NCI-H2227 (cell line): ENCODE measurements around the gene BMPR2.
"Not testable (repeated sequence)": the region's sequence is repeated elsewhere in the genome, so short reads cannot be mapped to it uniquely, and the experiment has no call there.

Source experiments
- DNase-seq: peaks from one replicate; lab custom pipeline; 2025; ENCODE audit not compliant: unreplicated experiment; lab: John Stamatoyannopoulos, UW

The BMPR2 gene

DNA sequence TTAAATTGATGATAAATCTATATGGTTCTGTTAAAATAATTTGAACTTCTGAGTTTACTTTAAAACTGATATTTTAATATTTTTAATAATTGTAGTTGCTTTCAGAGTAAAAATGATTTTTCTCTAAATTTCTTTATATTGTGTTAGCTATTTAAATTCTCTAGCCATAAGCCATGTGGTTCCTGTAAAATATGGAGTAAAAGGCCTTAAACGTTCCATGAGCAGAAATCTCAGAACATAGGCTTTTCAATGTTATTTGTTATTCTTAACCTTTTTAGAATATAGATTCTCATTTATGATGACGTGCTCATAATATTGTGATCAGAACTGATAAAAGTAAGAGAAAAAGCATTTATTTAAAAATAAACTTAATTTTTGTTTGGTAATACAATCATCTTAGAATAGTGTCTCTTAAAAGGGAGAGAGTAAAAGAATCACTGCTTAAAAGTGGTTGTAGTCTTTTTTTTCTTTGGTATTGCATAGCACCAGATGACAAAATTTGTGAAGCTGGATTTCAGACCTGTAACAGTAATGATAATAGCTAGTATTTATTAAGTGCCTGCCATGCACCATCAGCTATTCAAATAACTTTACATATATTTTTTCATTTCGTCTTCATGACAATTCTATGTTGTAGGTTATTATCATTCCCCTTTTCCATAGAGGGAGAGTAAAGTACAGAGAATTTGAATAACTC is 2.7 kb downstream of the BMPR2 start:
- no peak for DNase-seq

DNA sequence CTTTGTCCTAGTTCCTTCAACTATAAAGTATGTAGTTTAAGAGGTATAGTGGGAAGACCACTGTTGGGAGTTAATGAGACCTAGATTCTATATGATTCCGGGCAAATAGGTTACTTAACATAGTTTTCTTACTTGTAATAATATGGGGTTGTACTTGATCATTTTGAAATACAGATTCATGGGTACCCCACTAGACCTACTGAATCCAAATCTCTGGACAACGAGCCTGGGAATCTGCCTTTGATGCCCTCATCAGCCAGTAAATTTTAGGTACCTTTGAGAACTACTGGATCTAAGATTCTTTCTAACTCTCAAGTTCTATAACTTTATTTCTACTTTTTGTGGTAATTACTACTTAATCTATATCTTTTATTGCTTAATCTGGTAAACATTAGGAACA is 6.6 kb downstream of the BMPR2 start:
- DNase-seq, result no peak

DNA sequence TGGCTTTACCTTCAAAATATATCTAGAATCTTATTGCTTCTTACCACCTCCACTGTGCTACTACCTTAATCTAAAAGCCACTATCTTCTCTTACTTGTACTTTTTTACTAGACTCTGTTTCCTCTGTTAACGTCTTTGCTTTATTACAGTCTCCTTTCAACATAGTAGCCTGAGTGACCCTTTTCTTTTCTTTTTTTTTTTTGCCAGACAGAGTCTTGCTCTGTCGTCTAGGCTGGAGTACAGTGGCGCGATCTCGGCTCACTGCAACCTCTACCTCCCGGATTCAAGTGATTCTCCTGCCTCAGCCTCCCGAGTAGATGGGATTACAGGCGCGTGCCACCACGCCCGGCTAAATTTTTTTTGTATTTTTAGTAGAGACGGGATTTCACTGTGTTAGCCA is 10.4 kb downstream of the BMPR2 start:
- DNase-seq, result not testable (repeated sequence)

DNA sequence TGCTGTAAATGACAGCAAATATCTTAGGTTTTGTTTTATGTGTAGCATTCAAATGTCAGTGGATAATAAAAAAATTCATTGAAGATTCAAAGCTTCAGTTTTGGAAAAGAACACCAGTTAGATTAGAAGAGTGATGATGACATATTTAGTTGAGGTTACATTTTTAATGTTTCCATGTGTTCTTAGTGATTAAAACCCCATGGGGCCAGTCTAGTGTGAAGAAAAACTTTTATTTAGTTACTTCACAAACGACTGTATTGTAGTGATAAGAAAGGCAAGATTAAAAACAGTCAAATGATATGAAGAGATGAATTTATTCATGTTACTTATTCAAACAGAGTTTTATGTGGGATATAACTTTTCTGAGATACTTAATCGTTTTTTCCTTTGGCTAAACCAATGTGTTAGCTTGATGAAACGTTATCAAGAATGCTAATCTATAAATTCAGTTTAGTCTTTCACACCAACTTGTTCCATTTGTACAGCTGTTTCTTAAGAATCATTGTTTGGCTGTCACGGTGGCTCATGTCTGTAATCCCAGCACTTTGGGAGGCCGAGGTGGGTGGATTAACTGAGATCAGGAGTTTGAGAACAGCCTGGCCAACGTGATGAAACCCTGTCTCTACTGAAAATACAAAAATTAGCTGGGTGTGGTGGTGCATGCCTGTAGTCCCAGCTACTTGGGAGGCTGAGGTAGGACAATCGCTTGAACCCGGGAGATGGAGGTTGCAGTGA is 11.6 kb downstream of the BMPR2 start:
- DNase-seq, result no peak

DNA sequence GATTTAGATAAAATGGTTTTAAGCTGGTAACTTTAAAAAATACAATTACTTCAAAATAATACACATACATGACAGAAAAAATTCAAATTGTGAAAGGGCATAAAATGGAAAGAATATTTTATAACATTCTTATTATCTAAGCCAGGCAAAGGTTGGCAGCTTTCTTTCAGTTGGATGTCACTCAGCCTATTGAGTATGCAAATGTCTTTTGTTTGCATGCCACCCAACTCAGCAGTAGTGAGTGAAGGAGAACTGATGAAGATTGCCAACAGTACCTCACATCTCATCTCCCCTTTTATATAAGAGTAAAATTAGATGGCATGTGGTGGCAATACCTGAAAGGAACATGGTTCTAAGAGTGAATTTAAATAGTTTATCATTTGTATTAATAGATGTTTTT is 24.8 kb downstream of the BMPR2 start:
- no peak for DNase-seq

DNA sequence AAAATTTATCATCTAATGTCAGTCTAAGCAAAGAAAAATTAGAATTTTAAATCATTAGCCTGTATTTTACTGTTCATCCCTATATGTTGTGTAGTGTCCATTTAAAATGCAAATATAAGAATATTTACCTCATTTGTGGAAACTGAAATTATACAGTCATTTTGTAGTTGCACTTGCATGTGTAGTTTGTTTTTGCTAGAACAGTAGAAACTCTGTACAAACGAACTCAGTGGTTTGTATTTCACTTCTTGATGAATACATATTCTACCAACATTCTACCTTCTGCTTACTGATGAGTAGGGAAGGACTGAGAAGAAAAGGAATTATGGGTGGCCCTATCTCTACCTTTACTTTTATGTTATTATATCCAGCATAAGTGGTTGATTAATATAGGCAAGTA is 29.7 kb downstream of the BMPR2 start:
- no peak for DNase-seq

DNA sequence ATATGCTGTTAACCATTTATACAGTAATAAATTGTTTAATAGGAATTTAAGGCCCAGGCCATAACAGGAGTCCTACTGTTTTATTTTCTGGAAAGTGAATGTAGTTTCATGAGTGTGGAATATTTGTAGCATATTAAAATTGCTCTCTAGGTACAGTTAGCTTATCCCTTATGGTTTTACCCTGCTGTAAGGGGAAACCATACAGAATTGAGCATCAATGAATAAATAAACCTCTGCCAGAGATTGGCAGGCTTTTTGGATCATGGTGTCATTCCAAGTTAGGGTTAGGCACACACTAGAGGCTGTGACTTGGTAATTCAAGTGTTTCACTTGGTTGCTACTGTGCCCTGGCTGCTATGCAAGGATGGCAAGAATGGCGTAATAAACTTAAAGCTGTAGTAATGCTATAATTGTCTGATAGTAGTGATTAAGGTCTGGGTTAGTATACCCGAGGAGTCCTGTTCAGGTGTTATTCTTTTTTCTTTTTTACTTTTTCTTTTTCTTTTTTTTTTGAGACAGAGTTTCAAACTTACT is 30.4 kb downstream of the BMPR2 start:
- no peak for DNase-seq

DNA sequence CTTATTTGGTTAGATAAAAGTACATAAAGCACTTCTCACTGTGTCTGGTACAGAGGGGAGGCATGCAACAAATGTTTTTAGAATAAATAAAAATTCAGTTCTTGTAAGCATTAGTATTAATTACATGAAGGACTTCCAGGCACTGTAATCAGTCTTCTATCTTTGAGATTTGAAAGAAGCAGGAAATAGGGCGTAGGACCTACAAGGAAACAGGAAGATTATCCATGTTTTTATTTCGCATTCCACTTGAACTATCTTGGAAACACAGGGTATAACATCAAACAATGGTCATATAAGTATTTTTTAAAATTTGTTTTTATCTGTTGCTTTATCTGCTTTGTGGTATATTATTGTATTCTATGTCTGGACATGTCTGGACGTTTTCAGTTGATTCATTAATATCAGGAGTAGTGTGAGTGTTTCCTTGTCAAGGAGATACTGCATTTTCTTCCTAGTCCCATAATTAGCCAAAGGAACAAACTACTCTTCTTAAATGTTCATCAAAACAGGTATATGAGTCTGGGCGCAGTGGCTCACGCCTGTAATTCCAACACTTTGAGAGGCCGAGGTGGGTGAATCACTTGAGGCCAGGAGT is 32.5 kb downstream of the BMPR2 start:
- no peak for DNase-seq

DNA sequence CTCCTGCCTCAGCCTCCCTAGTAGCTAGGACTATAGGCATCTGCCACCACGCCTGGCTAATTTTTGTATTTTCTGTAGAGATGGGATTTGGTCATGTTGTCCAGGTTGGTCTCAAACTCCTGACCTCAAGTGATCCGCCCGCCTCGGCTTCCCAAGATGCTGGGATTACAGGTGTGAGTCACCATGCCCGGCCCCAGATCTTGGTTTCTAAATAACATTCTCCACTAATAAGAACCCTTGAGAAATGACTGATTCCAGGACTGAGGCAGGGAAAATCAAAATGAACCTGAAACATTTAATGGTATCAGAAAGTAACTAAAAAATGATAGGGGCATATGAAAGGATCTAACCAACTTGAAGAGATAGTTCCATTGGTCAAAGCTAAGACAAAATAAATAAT is 34.0 kb downstream of the BMPR2 start:
- no peak for DNase-seq

DNA sequence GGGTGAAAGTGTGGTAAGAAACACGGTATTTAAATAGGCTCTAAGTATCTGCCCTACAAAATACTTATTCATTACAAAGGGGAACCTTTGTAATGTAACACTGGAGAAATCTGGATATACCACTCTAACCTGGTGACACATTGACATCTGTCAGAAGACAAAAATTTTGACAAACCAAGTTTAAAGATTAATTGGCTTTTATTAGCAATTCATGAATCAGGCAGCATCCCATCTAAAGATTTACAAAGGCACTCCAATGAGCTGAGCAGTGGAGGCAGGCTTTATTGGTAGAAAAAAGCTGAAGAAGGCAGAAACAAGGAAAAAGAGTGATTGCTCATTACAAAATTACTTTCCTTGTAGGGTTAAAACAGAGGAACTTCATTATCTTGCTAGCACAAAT is 35.0 kb downstream of the BMPR2 start:
- DNase-seq, result no peak

DNA sequence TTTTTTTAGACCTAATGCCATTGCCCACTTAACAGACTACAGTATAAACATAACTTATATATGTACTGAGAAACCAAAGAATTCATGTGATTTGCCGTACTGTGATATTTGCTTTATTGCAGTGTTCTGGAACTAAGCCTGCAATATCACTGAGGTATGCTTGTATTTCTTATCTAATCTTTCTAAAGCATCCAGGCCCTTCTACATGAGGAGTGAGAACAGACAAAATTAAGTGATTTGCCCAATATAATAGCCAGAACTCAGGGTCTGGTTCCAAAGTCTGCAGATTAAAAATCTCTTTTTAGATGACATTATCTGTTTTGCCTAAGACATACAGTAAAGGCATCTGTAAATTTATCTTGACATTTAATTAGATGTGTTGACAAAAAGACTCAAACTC is 41.9 kb downstream of the BMPR2 start:
- DNase-seq, result no peak

DNA sequence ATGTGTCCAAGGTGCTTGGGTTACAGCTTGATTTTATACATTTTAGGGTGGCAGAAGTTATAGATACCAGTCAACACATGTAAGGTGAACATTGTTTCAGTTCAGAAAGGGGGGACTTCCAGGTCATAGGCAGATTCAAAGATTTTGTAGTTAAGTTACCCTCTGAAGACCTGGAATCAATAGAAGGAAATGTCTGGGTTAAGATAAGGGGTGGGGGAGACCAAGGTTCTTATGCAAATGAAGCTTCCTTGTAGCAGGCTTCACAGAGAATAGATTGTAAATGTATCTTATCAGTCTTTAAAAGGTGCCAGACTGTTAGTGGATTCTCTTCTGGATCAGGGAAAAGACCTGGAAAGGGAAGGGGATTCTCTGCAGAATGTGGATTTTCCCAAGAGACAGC is 42.4 kb downstream of the BMPR2 start:
- DNase-seq, result no peak

DNA sequence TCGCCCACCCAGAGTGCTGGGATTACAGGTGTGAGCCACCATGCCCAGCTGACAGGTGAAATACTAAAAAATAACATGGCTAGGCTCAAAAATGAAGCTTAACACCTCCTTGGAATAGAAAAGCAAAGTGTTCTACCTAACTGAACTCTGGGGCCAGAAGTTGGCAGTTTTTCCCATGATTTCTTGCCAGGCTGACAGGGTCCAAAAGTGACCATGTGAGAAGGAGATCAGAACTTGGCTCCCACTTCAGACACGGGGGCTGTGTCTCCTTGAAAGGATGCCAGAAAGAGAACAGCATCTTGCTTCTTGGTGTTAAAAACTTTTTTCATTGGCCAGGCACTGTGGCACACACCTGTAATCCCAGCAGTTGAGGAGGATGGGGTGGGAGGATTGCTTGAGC is 47.0 kb downstream of the BMPR2 start:
- DNase-seq, result no peak

DNA sequence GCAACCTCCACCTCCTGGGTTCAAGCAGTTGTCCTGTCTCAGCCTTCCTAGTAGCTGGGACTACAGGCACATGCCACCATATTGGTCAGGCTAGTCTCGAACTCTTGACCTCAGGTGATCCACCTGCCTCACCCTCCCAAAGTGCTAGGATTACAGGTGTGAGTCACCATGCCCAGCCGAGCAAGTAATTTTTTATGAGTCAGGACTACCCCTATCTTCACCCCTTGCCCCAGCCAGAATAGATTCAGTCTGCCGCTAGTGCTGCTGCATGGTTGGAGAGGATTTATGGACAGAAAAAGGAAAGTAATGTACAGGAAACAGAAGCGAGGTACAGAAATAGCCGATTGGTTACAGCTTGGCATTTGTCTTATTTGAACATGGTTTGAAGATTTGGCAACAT is 48.9 kb downstream of the BMPR2 start:
- DNase-seq, result no peak

DNA sequence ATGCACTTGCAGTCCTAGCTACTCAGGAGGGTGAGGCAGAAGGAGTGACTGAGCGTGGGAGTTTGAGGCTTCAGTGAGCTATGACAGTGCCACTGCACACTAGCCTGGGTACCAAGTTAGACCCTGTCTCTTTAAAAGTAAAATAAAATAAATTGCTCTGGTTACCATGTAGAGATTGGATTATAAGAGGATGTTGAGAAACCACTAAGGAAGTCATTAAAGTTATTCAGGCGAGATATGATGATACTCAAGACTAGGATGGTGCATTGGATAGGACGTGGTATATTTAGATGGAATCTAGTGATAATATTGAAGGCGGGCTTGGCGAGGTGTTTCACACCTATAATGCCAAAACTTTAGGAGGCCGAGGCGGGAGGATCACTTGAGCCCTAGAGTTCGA is 50.6 kb downstream of the BMPR2 start:
- DNase-seq, result no peak

DNA sequence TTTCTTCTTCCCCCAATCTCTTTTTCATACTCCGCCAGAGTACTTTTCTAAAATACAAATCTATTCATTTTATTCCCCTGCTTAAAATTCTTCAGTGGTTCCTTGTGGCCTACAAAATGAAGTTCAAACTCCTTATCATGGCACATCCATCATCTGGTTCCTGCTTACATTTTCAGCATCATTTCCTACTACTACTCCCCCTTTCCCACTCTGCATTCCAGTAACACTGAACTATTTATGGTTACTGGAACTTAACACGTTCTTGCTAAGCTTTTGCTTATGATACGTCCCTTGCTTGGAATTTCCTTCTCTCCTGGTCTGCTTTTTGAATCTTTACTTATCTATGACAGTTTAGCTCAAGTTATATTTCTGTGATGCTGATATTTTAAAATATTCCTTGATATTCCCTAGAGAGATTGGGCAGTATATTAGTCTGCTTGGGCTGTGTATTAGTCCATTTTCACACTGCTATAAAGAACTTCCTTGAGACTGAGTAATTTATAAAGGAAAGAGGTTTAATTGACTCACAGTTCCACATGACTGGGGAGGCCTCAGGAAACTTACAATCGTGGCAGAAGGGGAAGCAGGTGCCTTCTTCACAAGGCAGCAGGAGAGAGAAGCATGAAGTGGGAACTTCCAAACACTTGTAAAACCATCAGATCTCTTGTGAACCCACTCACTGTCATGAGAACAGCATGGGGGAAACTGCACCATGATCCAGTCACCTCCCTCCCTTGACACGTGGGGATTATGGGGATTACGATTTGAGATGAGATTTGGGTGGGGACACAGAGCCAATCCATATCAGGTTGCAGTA is 53.2 kb downstream of the BMPR2 start:
- no peak for DNase-seq

DNA sequence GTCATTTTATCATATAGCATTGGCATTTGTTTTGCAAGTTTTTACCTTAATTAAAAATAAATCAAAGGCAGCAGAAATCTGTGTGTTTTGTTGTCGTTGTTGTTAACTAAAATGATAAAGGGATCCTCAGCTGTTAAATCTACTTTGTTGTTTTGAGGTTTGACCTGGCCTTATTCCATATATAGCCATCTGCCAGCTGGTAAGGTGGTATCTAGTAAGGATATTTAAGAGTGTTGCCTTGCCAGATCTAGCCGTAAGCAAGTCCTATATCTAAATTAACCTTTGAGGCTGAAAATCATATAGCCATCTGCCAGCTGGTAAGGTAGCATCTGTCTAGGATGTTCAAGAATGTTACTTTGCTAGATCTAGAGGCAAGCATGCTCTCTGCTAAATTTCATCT is 56.6 kb downstream of the BMPR2 start:
- DNase-seq, result no peak

DNA sequence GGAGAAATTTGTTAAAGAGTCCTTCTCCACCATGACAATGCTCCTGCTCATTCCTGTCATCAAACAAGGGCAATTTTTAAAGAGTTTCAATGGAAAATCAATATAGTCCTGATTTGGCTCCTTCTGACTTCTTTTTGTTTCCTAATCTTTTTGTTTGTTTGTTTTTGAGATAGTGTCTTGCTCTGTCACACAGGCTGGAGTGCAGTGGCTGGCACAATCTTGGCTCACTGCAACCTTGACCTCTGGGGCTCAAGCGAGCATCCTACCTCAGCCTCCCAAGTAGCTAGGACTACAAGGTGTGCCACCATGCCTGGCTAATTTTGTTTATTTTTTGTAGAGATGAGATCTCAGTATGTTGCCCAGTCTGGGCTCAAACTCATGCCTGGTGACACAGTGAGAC is 58.3 kb downstream of the BMPR2 start:
- no peak for DNase-seq

DNA sequence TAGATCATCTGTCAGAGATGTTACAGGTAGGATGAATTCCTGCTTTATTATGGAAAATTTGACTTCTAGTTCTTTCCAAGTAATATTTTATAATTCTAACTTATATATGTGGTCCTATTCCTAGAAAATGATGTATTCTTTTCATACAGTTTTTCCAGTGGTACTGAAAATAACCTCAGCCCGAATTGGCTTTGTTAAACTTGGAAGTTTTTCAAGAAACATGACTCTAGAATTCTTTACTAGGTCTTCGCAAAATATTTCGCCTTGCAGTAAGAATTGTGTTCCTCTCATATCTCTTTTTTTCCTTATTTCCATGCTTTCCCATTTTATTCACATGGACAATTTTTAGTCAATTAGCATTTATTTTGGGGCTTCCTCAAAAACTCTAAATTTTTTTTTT is 60.5 kb downstream of the BMPR2 start:
- DNase-seq, result no peak

DNA sequence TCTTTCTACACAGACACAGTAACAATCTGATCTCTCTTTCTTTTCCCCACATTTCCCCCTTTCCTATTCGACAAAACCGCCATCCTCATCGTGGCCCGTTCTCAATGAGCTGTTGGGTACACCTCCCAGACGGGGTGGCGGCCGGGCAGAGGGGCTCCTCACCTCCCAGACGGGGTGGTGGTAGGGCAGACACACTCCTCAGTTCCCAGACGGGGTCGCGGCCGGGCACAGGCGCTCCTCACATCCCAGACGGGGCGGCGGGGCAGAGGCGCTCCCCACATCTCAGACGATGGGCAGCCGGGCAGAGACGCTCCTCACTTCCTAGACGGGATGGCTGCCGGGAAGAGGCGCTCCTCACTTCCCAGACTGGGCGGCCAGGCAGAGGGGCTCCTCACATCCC is 64.0 kb downstream of the BMPR2 start:
- not testable (repeated sequence) for DNase-seq

DNA sequence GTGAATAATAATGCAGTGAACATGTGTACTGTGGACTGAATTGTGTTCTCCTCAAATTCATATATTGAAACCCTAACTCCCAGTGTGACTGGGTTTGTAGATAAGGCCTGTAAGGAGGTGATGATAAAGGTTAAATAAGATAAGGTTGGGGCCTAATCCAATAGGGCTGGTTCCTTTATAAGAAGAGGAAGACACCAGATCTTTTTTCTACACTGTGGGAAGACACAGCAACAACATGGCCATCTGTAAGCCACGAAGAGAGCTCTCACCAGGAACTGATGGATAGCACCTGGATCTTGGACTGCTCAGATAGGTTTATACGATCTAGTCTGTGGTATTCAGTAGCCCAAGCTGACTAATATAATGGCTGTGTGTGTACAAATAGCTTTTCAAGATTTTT is 66.8 kb downstream of the BMPR2 start:
- DNase-seq, result no peak
